Eye (tissue), 1 donor: ENCODE measurements around the gene ZNF74.

ENCODE experiments used
- DNase-seq: peaks from one replicate; pipeline ENCODE4 v3.0.0-alpha.2; 2015

The ZNF74 gene

DNA sequence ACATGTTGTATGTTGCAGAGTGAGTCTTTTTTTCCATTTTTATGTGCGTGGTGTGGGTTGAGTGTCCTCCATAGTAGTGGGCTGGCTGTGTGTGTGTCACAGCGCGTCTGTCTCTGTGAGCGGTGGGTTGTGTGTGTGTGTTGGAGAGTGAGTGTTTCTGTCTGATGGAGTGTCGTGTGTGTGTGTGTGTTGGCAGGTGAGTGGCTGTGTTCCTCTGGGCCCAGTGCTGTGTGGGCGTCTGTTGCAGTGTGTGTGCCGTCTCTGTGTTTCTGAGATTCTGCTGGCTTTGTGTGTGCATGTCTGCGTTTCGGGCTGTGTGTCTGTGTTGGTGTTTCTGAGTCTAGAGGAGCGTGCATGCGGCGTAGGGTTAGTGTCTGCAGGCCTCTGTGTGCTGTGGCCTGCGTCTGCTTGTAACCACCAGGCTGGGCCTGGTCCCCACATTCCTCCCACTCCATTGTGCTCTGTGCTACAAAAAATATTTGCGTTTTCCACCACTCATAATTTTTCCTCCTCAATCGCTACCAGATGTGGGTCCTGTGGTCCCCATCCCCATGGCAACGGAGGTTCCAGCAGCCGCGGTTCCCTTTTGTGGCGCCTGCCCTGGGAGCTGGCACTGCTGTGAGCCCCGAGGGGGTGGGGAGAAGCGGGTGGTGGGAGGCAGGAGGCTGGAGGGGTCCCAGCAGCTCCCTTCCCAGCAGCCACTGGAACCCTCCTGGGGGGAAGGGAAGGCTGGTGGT, 28.5 kb downstream of the ZNF74 start:
- DNase-seq: peak; percentile 88

DNA sequence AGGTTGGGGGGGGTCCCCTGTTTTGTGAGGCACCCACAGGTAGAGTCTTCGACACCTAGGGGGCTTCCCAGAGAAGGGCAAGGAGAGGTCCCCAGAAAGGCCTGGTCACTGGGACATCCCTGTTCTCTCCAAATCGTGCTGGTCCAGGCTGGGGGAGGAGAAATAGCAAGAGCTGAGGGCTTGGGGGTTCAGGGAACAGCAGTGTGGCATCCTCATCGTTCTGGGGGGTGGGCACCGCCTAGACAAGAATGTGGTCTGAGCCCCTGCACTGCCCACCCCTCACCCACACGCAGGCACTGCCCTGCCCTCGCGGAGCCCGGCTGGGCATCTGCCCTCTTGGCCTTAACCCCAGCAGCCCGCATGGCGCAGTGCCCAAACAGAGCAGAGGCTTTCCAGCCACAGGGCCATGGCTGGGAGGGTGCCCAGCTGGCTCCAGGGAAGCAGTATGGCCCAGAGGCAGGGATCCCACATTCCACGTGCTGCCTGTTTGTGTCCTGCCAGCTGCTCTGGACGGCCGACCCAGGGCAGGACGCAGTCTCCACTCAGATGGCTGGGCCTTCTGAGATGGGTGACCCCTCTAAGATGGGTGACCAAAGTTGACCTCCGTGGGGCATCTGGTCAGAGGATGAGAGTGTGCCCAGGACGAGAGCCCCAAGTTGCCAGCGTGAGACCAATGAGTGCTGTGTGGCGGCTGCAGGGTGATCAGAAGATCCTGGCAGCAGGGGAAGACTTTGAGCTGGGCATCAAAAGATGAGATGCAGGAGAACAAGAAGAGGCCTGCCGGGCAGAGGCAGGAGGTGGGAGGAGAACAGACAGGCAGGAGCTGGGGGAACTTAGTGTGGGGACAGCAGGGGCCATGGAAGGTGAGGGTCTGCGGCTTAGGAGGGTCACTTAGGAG, 29.3 kb downstream of the ZNF74 start:
- peak; percentile 50 for DNase-seq

DNA sequence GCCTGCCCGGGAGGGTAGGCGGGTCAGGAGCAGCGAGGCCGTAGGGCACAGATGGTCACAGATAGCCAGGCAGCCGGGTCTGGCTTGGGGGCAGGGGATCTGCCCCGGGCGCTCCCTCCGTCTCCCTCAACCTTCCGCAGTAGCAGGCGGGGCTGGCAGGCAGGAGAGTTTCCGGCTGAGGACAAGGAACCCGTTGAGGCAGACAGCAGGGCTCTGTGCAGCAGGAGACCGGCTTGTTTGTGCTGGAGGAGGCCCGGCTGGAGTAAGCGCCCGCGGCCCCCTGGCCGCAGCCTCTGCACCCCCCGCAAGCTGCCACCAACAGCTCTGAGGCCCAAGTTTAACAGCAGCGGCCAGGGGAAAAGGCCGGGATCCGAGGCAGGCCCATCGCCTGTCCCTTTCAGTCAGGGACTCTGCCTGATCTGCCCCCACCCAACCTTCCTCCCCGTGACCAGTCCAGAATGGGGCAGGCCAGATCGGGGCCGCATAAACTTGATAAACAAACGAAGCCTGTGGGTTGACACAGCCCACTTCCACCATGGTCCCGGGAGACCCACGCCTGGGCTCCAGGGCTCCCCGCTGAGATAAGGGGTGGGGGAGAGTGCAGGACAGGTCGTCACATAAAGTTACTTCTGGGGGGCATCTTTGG, 30.1 kb downstream of the ZNF74 start:
- no peak for DNase-seq

DNA sequence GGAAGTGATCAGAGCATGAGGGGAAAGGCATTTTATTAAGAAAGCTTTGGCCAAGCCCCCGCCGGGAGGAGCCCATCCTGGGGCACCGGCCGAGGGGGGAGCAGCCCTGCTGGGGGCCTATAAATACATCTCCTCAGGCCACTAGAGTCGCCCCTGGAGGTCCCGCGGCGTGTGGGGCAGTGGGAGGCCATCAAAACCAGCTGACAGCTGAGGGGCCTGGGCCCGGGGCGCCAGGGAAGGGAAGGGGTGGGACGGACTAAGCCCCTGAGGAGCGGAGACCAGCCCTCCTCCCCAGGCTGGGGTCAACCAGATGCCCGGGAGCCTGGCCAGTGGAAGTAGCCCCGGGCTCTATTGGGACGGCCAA, 30.6 kb downstream of the ZNF74 start:
- no peak for DNase-seq

DNA sequence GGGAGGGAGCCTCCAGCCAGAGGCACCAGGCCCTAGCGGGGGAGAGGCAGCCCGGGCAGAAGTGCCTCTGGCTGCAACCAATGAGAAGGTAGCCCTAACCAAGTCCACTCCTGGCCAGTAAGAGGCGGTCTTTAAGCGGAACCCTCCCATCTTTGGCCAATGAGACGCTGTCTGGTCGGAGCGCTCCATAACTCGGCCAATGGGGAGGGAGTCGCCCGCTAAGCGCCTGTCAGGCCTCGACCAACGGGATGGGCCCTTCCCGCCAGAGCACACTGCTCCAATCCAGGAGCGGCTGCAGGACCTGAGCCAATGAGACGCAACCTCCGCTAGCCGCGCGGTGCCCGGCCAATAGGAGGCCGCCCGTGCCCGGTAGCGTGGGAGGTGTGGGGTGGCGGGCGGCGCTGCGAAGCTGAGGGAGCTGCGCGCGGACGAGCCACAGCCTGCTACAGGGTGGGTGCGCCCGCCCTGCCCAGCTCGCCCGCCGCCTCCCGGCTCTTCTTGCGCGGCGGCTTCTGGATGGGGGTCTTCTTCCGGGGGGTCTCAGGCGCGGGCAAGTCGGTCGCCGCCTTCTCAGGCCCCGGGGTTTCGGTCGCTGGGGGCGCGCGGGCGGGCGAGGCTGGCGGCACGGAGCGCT, 31.1 kb downstream of the ZNF74 start:
- peak; percentile 63 for DNase-seq

DNA sequence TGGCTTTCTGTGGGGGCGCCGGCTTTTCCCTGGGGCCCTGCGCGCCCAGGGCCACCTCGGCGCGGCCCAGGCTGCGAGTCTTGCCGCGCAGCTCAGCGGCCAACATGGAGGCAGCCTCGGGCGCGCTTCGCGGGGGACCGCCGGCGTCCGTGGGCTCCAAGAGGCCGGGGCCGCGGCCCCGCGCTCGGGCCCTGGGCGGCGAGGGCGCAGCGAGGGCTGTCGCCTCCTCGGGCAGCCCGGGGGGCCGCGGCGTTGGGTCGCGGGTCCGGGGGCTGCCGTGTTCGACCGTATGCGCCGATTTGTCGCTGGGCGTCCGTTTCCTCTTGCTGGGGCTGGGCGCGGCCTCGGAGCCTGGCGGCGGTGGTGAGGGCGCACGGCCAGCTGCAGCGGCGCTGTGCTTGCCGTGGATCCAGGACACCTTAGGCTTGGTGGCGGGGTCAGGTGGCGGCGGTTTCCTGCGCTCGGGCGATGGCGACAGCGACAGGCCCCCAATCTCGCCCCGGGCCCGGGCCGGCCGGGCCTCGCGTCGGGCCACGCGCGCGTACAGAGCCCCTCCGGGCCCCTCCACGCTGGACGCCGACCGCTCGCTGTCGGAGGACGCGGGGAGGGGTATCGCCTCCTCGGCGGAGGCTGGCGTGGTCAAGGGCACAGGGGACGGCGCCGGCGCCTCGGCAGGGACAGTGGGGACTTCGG, 31.8 kb downstream of the ZNF74 start:
- DNase-seq: peak; percentile 45

DNA sequence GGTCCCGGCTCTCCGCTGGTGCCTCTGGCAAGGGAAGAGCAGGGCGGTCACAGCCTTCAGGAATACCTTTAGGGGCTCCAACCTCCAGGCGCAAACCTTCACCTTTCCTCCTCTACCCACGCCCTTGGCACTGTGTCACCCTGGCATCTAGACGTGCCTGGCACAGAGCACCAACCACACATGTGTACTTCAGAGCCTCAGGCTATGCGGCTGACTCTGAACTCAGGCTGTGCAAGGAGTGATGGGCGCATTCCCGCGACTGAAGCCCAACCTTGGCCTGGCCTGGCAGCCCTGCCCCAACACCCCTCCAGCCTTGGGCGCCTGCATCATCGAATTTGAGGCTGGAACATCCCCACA, 32.3 kb downstream of the ZNF74 start:
- no peak for DNase-seq

DNA sequence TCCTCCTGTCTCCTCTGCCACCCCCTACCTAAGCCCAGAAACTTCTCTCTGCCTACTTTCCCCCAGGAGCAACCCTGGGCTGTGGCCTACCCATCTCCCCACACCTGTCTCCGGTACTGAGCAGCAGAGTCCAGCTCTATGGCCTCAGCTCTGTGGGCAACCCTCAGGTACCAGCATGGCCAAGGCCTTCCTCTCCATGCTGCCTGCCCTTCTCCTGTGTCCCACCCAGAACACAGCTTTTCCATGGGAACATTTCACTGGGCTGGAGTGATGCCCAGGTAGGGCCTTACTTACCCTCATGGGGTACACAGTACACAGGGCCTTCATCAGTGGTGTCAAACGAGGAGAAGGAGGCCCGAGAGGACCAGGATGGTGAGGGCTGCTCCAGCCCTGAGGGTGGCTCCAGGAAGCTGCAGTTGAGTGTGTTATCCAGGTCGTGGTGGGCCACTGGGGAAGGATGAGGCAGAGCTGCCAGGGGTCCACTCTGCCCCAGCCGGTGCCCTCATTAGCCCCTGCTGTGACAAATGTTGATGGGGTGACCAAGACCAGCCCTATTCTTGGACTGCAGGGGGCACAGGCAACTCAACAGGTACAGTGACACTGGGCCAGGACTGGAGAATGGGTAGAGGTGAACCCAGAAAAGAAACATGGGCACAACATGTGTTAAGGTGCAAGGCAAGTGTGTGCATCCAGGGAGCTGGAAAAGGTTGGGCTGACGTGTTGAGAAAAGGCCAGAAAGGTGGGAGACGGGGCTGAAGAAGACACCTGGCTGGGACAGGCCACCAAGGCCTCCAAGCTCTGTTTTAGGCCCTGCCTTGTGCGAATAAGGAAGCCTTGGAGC, 33.4 kb downstream of the ZNF74 start:
- no peak for DNase-seq

DNA sequence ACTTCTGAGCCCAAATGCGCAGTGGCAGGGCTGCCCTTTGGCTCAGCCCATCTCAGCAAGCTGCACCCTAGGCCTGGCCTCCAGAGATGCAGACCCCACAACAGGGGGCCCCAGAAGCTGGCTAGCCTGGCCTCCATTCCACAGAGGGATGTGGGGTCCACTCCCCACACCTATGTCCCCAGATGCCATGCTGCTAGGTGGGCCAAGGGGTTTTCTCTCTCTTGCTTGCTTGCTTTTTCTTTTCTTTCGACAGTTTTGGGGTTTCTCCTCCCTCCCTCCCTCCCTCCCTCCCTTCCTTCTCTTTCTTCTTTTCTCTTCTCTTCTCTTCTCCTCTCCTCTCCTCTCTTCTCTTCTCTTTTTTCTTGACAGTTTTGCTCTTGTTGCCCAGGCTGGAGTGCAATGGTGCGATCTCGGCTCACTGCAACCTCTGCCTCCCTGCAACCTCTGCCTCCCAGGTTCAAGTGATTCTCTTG, 34.0 kb downstream of the ZNF74 start:
- no peak for DNase-seq

DNA sequence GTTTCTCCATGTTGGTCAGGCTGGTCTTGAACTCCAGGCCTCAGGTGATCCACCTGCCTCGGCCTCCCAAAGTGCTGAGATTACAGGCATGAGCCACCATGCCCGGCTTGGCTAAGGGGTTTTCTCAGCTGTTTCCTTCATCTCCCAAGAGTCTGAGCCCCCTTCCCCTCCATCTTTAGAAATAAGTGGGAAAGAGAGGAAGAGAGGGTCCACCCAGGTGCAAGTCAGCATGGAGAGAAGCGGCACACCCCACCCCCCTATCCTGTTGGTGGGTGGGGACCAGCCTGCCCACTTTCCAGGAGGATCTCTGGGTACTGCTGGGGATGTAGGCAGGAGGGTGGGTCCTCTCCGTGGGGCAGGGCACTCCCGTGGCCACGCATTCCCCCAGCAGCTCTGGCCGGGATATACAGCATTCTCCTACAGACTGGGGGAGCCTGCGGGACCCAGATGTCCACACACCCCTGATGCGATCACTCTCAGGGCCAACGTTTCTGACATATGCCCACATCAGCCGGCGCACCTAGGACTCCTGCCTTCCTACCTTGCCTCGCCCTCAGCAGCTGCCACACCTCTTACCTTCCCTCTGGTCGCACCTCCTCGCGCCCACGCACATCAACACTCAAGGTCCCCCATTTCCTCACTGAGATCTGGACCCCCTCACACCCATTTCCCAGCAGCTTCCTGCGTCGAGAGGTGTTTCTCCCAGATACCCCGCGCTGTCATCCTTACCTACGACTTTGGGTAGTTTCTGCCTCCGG, 34.7 kb downstream of the ZNF74 start:
- no peak for DNase-seq

DNA sequence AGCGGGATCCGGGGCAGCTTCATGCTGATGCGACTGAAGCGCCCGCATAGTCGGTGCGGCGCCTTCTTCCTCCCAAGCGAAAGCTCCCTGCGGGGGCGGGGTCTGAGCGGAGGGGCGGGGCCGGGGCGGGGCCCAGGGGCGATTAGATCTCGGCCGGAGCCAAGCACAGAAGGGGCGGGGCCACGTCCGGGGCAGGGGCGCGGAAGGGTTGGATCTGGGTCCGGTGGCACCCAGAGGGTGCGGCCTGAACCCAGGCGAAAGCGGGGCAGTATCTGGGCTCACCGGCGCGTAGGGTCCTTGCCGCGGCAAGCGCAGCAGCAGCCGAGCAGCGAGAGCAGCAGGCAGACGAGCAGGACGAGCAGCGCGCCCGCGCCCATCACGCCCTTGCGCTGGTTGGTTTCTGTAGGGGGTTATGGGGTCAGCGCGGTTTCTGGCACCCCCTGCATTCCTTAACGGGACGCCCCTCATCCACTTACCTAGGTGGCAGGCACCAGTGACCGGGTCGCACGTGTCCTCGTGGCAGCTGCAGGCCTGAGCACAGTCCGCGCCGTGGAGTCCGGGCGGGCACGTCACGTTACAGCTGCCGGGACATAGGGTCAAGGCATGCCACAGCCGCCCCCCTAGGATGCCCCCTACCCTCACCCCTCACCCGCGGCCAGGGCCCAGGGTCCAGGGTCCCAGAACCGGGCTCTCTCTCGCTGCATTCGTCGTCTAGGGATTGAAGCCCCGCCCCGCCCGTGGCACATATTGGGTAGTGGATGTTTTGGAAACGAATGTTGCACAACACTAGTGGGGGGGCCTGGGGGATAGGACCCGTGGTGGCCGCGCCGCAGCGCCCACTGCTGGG, 35.5 kb downstream of the ZNF74 start:
- peak; percentile 84 for DNase-seq

DNA sequence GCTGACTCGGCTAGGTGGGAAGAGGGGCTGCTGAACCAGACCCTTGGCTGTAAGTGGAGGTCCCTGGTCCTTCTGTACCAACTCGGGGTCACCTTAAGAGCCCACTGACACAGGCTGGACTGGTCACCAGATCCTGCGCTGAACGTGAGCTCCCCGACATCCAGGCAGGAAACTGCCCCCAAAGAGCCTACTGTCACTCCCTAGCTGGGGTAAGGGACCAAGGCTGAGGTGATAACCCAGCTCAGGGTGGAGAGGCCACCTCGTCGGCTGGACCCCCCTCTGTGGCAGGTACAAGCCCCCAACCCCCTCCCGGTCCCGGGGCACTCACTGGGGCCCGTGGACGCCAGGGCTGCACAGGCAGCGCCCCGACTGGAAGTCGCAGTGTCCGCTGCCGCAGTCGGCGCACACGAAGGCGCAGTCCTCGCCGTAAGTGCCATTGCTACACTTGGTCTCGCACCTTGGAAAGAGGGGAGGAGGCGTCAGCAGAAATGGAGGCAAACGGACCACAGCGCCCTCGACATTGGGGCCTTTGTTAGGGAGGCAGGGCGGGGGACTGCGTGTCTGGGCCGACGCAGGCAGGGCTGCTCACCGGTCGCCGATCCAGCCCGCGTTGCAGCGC, 36.3 kb downstream of the ZNF74 start:
- peak; percentile 45 for DNase-seq

DNA sequence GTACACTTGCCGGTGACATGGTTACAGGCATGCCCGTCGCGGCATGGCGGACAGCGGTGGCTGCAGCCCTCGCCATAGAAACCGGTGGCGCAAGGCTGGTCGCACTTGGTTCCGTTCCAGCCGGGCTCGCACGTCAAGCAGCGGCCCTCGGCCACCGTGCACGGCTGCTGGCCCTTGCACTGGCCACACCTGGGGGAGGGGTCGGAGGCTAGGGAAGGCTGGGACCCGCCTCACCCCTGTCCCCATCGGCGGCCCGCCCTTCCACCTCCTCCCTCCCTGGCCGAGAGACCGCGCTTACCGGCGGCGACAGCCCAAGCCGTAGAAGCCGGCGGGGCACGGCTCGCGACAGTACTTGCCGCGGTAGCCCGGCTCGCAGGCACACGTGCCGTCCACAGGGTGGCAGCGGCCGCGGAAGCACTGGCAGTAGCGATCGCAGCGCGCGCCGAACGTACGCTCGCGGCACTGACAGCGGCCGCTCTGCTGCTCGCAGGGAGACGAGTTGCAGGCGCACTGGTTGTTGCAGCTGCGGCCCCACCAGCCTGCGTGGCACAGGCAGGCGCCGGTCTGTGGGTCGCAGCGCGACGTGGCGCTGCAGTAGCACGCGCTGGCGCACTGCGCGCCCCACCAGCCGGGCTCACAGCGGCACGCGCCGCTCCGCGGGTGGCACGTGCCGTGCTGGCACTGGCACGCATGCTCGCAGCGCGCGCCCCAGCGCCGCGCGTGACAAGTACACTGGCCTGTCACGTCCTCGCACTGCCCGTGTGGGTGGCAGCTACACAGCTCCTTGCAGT, 37.0 kb downstream of the ZNF74 start:
- peak; percentile 82 for DNase-seq

DNA sequence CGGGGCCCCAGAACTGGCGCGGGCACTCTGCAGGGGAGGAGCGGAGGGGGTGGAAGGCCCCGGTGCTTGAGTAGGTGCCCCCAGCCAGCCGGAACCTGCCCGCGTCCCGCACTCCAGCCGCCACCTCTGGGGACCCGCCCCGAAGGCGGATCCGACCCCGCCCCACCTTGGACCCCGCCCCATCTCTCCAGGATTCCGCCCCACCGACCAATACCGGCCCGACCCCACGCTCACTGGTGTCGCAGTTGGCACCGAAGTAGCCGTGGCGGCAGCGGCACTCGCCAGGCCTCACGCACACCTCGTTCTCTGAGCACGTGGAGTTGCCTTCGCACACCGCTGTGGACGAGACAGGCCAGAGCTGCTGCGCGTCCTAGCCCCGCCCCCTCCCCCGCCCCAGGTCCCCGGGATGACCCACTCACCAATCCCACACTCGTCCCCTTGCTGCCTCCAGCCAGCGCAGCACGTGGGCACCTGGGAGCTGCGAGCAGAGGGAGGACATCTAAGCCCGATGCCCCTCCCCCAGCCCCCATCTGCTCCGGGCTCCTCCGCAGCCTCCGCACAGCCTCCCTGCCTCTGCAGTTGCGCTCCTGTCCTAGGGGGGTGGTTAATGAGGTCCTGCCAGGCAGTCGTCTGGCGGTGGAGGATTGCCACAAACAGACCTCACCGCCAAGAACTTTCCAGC, 37.7 kb downstream of the ZNF74 start:
- peak; percentile 55 for DNase-seq

DNA sequence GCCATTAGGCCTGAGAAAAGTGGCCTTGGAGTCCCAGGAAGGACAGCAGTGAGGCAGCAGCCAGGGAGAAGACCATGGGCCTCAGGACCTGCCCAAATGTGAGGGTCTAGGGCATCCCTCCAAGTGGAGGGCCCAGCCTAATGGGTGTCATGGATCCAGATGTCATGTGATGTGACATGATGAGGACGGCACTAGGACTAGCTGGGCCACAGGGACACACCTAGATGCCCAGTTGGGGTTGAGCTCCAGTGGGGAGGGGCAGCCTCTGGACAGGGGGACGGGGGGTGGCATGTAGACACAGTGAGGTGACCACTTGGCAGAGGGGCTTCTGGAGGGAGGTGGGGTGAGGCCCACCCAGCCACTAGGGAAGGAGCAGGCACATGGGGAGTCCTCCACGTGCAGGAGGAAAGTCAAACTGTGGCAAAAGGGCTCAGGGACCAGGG, 38.3 kb downstream of the ZNF74 start:
- DNase-seq: no peak

DNA sequence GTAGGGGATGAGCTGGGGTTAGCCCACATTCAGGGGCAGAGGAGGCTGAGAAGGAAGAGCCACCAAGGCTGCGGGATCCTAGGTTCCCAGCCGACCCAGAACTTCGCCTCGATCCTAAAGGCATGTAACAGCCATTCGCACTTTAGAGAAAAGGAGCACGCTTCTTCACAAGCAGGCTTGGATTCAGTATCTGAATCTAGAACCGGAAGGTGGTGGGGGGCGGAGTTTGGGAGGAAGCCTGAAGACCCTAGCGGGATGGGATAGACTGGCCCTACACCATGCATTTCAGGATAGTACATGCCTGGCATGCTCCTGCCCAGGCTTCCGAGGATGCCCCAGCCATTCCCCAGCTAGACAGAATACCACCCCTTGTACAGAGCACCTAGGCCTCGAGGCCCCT, 39.2 kb downstream of the ZNF74 start:
- no peak for DNase-seq

DNA sequence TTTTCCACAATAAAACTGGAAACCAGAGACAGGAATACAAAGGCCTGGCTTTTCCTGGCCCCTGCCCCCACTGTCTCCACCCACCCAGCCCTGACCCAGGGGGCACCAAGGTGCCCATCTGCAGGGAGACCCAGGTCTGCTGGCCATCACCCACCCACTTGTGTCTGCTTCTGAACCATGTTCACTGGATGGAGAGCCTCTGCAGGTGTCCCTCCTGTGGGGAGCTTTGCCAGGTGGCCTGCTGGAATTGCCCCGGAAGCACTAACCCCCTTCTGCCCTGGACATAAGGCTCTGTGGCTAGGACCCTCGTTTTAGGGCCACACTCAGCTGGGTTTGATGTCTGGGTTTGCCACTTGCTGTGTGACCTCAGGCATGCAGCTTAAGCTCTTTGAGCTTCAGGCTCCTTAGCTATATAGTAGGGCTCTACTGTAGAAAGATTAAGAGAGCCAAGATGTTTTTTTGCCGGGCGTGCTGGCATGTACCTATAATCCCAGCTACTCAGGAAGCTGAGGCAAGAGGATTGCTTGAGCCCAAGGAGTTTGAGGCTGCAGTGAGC, 39.8 kb downstream of the ZNF74 start:
- DNase-seq: no peak
